ENCODE data around the gene APOBEC2.

APOBEC2 gene

GRCh38 chr6:41050536-41050935 is 2.5 kb upstream of the APOBEC2 start:
- no peak overlapping the region for H3K4me3 ChIP-seq (ENCODE audit: low read depth, low read length)
- no peak for DNase-seq (ENCODE audit: low read depth, low spot score)
- CTCF ChIA-PET: interaction anchor here (1.3 to 10.1 kb wide), 4 partner anchors 11 to 23 kb away, joined by 3 to 90 read pairs (median 17); partner anchors contain the start of gene UNC5CL
- POLR2A ChIA-PET: no interaction called here
- TF ChIP-seq, protein P1, sequence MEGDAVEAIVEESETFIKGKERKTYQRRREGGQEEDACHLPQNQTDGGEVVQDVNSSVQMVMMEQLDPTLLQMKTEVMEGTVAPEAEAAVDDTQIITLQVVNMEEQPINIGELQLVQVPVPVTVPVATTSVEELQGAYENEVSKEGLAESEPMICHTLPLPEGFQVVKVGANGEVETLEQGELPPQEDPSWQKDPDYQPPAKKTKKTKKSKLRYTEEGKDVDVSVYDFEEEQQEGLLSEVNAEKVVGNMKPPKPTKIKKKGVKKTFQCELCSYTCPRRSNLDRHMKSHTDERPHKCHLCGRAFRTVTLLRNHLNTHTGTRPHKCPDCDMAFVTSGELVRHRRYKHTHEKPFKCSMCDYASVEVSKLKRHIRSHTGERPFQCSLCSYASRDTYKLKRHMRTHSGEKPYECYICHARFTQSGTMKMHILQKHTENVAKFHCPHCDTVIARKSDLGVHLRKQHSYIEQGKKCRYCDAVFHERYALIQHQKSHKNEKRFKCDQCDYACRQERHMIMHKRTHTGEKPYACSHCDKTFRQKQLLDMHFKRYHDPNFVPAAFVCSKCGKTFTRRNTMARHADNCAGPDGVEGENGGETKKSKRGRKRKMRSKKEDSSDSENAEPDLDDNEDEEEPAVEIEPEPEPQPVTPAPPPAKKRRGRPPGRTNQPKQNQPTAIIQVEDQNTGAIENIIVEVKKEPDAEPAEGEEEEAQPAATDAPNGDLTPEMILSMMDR (IDR thresholded peaks at IDR 0.05; ENCODE audit: insufficient read depth, low read length, missing control alignments): no peak

- ChIA-PET CTCF (interaction anchor here (10.1 kb wide), 1 partner anchor 15 kb away, joined by 90 read pairs; the partner anchor contains the start of gene UNC5CL), POLR2A (no interaction called here)
- H3K4me3 ChIP-seq (ENCODE audit: low read depth, low read length): no peak overlapping the region
- DNase-seq (ENCODE audit: low read depth, low spot score): no peak
- TF ChIP-seq, protein P1 (IDR thresholded peaks at IDR 0.05; ENCODE audit: insufficient read depth, low read length, missing control alignments): no peak
Measured at GRCh38 chr6:41051873-41052272, 1.1 kb upstream of the APOBEC2 start.

DNA sequence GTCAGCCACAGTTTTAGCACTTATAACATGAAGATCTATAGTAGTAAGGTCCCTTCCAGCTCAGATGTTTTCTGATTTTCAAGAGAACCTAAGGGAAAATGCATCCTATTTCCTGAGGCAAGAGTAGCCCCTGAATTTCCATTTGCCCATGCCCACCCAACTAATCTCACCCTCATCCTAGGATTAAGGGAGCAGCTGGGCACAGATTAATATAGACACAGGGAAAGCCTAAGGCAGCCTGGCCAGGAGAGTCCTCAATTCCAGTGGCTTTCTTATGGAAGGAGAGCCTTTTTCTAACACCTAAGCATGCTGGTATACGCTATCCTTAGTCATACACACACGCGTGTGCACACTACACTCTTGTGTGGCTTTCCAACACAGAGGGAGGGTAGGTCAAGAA is 1.5 kb downstream of the APOBEC2 start:
- CTCF ChIA-PET: interaction anchor here (0.9 to 10.1 kb wide), 5 partner anchors 14 to 650 kb away, joined by 3 to 90 read pairs (median 21); partner anchors contain the start of gene UNC5CL
- TF ChIP-seq, protein P1 (IDR thresholded peaks at IDR 0.05; ENCODE audit: insufficient read depth, low read length, missing control alignments): no peak
- no peak for DNase-seq (ENCODE audit: low read depth, low spot score)
- POLR2A ChIA-PET: no interaction called here
- no peak overlapping the region for H3K4me3 ChIP-seq (ENCODE audit: low read depth, low read length)

GRCh38 chr6:41055149-41055548 is 2.1 kb downstream of the APOBEC2 start:
- no peak overlapping the region for H3K4me3 ChIP-seq (ENCODE audit: low read depth, low read length)
- ChIA-PET POLR2A (interaction anchor here (1.3 kb wide), 1 partner anchor 18 kb away, joined by 3 read pairs; the partner anchor contains the start of gene NFYA), CTCF (interaction anchor here (1.0 to 10.1 kb wide), 5 partner anchors 14 to 161 kb away, joined by 4 to 90 read pairs (median 21); partner anchors contain the start of gene UNC5CL)
- no peak for DNase-seq (ENCODE audit: low read depth, low spot score)
- TF ChIP-seq, protein P1 (IDR thresholded peaks at IDR 0.05; ENCODE audit: insufficient read depth, low read length, missing control alignments): no peak

- CTCF ChIA-PET: interaction anchor here (1.7 to 10.1 kb wide), 4 partner anchors 12 to 29 kb away, joined by 7 to 90 read pairs (median 21); partner anchors contain the start of genes TSPO2 and UNC5CL
- TF ChIP-seq, protein P1 (IDR thresholded peaks at IDR 0.05; ENCODE audit: insufficient read depth, low read length, missing control alignments): no peak
- POLR2A ChIA-PET: interaction anchor here (0.9 kb wide), 1 partner anchor 22 kb away, joined by 3 read pairs; no protein-coding TSS in a partner anchor
- DNase-seq (ENCODE audit: low read depth, low spot score): no peak
- no peak overlapping the region for H3K4me3 ChIP-seq (ENCODE audit: low read depth, low read length)
Measured at GRCh38 chr6:41056768-41057490, 3.9 kb downstream of the APOBEC2 start.

- CTCF ChIA-PET: interaction anchor here (0.7 to 4.0 kb wide), 5 partner anchors 10 to 32 kb away, joined by 3 to 37 read pairs (median 5); no protein-coding TSS in a partner anchor
- TF ChIP-seq, protein P1 (IDR thresholded peaks at IDR 0.05; ENCODE audit: insufficient read depth, low read length, missing control alignments): no peak
- H3K4me3 ChIP-seq (ENCODE audit: low read depth, low read length): no peak overlapping the region
- no peak for DNase-seq (ENCODE audit: low read depth, low spot score)
- POLR2A ChIA-PET: no interaction called here
Measured at GRCh38 chr6:41058783-41059181, 5.8 kb downstream of the APOBEC2 start.
